AG08395 (cell line): ENCODE data around the gene UGT1A1.

Experiments used
- DNase-seq: peaks from one replicate; pipeline ENCODE4 v3.0.0; 2012; ENCODE audit warnings: mixed read lengths, low spot score

Gene UGT1A1

GRCh38 chr2:233796254-233796653 is 36.2 kb downstream of the UGT1A1 start:
- no peak for DNase-seq

- DNase-seq = no peak
Measured at GRCh38 chr2:233798335-233799086, 38.4 kb downstream of the UGT1A1 start.

- no peak for DNase-seq
Measured at GRCh38 chr2:233799087-233799665, 39.1 kb downstream of the UGT1A1 start.

- DNase-seq = no peak
Measured at GRCh38 chr2:233799716-233800115, 39.6 kb downstream of the UGT1A1 start.

- no peak for DNase-seq
Measured at GRCh38 chr2:233800208-233800607, 40.1 kb downstream of the UGT1A1 start.

GRCh38 chr2:233801357-233802131 is 41.5 kb downstream of the UGT1A1 start:
- no peak for DNase-seq

- DNase-seq = no peak
Measured at GRCh38 chr2:233802132-233802815, 42.2 kb downstream of the UGT1A1 start.

- DNase-seq = no peak
Measured at GRCh38 chr2:233803292-233803911, 43.3 kb downstream of the UGT1A1 start.

- DNase-seq = no peak
Measured at GRCh38 chr2:233803994-233804393, 43.9 kb downstream of the UGT1A1 start.

- no peak for DNase-seq
Measured at GRCh38 chr2:233807215-233807865, 47.3 kb downstream of the UGT1A1 start.

GRCh38 chr2:233807966-233808935 is 48.2 kb downstream of the UGT1A1 start:
- no peak for DNase-seq

GRCh38 chr2:233810385-233810784 is 50.3 kb downstream of the UGT1A1 start:
- DNase-seq = no peak

- no peak for DNase-seq
Measured at GRCh38 chr2:233811087-233811486, 51.0 kb downstream of the UGT1A1 start.

- DNase-seq = no peak
Measured at GRCh38 chr2:233811732-233812131, 51.7 kb downstream of the UGT1A1 start.

- no peak for DNase-seq
Measured at GRCh38 chr2:233813236-233814055, 53.4 kb downstream of the UGT1A1 start.

GRCh38 chr2:233814056-233814835 is 54.2 kb downstream of the UGT1A1 start:
- no peak for DNase-seq

- DNase-seq = no peak
Measured at GRCh38 chr2:233815861-233816260, 55.8 kb downstream of the UGT1A1 start.

GRCh38 chr2:233816334-233816733 is 56.3 kb downstream of the UGT1A1 start:
- DNase-seq = no peak

GRCh38 chr2:233816771-233817170 is 56.7 kb downstream of the UGT1A1 start:
- no peak for DNase-seq
